ENCODE measurements around the gene LYRM1. TPM values are rescaled to one million over a fixed set of nuclear protein-coding genes. Genes with fewer than 3 reads are reported as not detected.

The LYRM1 gene
- total and polyA plus RNA-seq, 10 of the 15 experiments (the other 5 are each of a cell fraction or from before 2014, with no cell fraction given), result 18.4 to 54.4 (median 38.0) TPM

DNA sequence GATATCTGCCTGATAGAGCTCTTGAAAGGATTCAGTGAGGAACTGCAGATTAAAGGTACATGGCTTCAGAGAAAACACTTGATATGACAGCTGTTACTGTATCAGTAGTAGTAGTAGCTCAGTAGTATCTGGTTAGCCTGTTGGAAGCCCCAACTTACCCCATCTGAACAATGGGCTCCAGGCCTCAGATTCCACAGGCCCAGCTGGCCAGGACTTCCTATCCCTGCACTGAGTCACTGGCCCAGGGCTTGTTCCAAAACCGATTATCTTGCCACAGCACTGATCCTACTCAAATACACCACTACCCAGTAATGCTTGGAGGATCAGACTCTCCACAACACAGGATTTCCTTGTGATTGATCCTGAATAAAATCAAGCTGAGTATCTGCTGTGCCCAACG lies 33.0 kb upstream of the LYRM1 start (continued):
- TF ChIP-seq, protein P1, sequence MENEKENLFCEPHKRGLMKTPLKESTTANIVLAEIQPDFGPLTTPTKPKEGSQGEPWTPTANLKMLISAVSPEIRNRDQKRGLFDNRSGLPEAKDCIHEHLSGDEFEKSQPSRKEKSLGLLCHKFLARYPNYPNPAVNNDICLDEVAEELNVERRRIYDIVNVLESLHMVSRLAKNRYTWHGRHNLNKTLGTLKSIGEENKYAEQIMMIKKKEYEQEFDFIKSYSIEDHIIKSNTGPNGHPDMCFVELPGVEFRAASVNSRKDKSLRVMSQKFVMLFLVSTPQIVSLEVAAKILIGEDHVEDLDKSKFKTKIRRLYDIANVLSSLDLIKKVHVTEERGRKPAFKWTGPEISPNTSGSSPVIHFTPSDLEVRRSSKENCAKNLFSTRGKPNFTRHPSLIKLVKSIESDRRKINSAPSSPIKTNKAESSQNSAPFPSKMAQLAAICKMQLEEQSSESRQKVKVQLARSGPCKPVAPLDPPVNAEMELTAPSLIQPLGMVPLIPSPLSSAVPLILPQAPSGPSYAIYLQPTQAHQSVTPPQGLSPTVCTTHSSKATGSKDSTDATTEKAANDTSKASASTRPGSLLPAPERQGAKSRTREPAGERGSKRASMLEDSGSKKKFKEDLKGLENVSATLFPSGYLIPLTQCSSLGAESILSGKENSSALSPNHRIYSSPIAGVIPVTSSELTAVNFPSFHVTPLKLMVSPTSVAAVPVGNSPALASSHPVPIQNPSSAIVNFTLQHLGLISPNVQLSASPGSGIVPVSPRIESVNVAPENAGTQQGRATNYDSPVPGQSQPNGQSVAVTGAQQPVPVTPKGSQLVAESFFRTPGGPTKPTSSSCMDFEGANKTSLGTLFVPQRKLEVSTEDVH (IDR thresholded peaks at IDR 0.05; ENCODE audit: low read depth, partially characterized antibody), result no peak
- TF ChIP-seq TARDBP (IDR thresholded peaks at IDR 0.05; ENCODE audit: borderline replicate concordance), result no peak
- TF ChIP-seq ATF7 (IDR thresholded peaks at IDR 0.05; ENCODE audit: low read depth), result no peak
- no peak for TF ChIP-seq NR2F1 (conservative IDR thresholded peaks at IDR 0.05)
- no peak for TF ChIP-seq RFX5 (IDR thresholded peaks at IDR 0.05; ENCODE audit: low read depth, low read length)
- TF ChIP-seq SMAD5 (IDR thresholded peaks at IDR 0.05; ENCODE audit: low read depth), result no peak
- no peak for TF ChIP-seq ETV6 (conservative IDR thresholded peaks at IDR 0.05 in 1 of 2, IDR thresholded peaks at IDR 0.05 in 1 of 2; ENCODE audit: borderline replicate concordance in 1 of 2, low read depth in 1 of 2)
- no peak for TF ChIP-seq BCL11A (IDR thresholded peaks at IDR 0.05; ENCODE audit: low read depth, low read length)
- TF ChIP-seq SMARCA5 (IDR thresholded peaks at IDR 0.05), result no peak

DNA sequence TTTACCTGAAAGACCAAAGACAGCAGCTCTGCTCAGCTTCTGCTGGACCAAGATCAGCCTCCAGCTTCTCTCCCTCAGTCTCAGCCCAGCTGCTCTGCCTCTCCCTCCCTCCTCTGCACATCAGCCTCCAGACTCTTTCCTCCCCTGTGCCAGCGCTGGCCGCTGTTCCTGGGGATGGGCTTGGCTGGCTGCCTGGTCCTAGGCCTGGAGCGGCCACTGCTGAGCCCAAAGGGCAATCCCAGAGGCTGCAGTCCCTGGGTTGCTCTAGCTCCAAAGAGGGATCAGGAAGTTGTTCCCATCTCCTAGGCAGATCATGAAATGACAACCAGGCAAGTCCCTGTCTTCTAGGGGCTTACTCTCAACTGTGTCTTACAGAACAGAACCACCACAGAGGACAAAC lies 31.7 kb upstream of the LYRM1 start:
- ChIA-PET POLR2A (no interaction called here), RAD21 (ENCODE audit: unreplicated experiment) (interaction anchor here (6.0 kb wide), 1 partner anchor 31 kb away, joined by 31 read pairs; the partner anchor contains the start of genes DCUN1D3 and LYRM1), SMC1A (ENCODE audit: uncharacterized antibody, unreplicated experiment) (interaction anchor here (0.6 to 6.1 kb wide), 2 partner anchors 8 to 117 kb away, joined by 3 to 83 read pairs; no protein-coding TSS in a partner anchor), CTCF (interaction anchor here (6.8 kb wide), 1 partner anchor 18 kb away, joined by 40 read pairs; no protein-coding TSS in a partner anchor)
- Histone ChIP-seq H3K4me2 (ENCODE audit: control insufficient read depth, insufficient read depth) (no peak overlapping the region), H3K4me3 (no peak overlapping the region), H3K27ac (ENCODE audit: control insufficient read depth, insufficient read depth) (no peak overlapping the region), H3K9me3 (replicated peaks; ENCODE audit: control insufficient read depth, insufficient read depth, low read length) (no peaks in the 10 kb centered on the region), H3K79me2 (ENCODE audit: control insufficient read depth, insufficient read depth, low read length) (peaks cover 16% of the 10 kb centered on the region), H3K9ac (ENCODE audit: control insufficient read depth, insufficient read depth, low read length) (no peak overlapping the region), H4K20me1 (ENCODE audit: control insufficient read depth, insufficient read depth) (no peaks in the 10 kb centered on the region), H2AFZ (ENCODE audit: control insufficient read depth, low read depth, low read length) (no peak overlapping the region), H3K4me1 (ENCODE audit: control insufficient read depth, insufficient read depth, low read length) (peaks cover 45% of the 10 kb centered on the region), H3K27me3 (replicated peaks in 1 of 2; ENCODE audit: control insufficient read depth in 2 of 2, insufficient read depth in 2 of 2, low read length in 1 of 2) (no peaks in the 10 kb centered on the region), H3K36me3 (ENCODE audit: control insufficient read depth in 2 of 2, insufficient read depth in 2 of 2, low read length in 1 of 2) (no peaks in the 10 kb centered on the region)
- no peak for FAIRE-seq
- DNase-seq (ENCODE audit: low read depth, low spot score), result no peak
- ATAC-seq, result no peak
- WGBS (ENCODE audit: insufficient coverage, insufficient replicate concordance, low lambda C conversion rate, missing lambda C conversion rate), result 82% methylated on average over 3 of the region's 3 CpGs
- intact Hi-C loops (cut with micrococcal nuclease; ENCODE audit: unreplicated experiment) (no loop called here), in situ Hi-C loops (cut with MboI) (no loop called here)
- TF ChIP-seq BRCA1 (IDR thresholded peaks at IDR 0.05; ENCODE audit: low read depth, low read length) (no peak), FOXK2 (IDR thresholded peaks at IDR 0.05) (peak; percentile 28; the same call in 1 of the 2 replicates), SUPT20H (IDR thresholded peaks at IDR 0.05; ENCODE audit: borderline replicate concordance, control insufficient read depth, low read depth, low read length) (no peak), JUND (IDR thresholded peaks at IDR 0.05; ENCODE audit: low read depth, low read length) (no peak), TCF7 (IDR thresholded peaks at IDR 0.05; ENCODE audit: borderline replicate concordance) (no peak)
- TF ChIP-seq, protein P2, sequence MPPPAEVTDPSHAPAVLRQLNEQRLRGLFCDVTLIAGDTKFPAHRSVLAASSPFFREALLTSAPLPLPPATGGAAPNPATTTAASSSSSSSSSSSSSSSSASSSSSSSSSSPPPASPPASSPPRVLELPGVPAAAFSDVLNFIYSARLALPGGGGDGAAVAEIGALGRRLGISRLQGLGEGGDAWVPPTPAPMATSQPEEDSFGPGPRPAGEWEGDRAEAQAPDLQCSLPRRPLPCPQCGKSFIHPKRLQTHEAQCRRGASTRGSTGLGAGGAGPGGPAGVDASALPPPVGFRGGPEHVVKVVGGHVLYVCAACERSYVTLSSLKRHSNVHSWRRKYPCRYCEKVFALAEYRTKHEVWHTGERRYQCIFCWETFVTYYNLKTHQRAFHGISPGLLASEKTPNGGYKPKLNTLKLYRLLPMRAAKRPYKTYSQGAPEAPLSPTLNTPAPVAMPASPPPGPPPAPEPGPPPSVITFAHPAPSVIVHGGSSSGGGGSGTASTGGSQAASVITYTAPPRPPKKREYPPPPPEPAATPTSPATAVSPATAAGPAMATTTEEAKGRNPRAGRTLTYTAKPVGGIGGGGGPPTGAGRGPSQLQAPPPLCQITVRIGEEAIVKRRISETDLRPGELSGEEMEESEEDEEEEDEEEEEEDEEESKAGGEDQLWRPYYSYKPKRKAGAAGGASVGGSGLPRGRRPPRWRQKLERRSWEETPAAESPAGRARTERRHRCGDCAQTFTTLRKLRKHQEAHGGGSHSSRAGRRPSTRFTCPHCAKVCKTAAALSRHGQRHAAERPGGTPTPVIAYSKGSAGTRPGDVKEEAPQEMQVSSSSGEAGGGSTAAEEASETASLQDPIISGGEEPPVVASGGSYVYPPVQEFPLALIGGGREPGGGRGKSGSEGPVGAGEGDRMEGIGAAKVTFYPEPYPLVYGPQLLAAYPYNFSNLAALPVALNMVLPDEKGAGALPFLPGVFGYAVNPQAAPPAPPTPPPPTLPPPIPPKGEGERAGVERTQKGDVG (CRISPR knock-in tag; IDR thresholded peaks at IDR 0.05), result no peak
- no TSS peak for BruUV-seq (replicated peaks)

Measured in GM12878 (cell line).